Liver (tissue), 9 donors: ENCODE data around the gene FOCAD. TPM values are rescaled to one million over a fixed set of nuclear protein-coding genes. Genes with fewer than 3 reads are reported as not detected.

Experiments
- DNase-seq: peaks from one replicate; pipeline ENCODE4 v3.0.0-alpha.2; 2017; ENCODE audit warnings: low spot score
- H3K27ac ChIP-seq, 2 donors: one replicate each; pipeline ENCODE4 v1.7.0; 2013; ENCODE audit warnings: inconsistent platforms in 2 of 2, low read length in 2 of 2, control low read depth in 1 of 2, low read depth in 1 of 2, mild to moderate bottlenecking in 1 of 2
- H3K27me3 ChIP-seq, 4 donors: one replicate each; pipeline versions ENCODE4 v1.6.1 to v1.7.0; 2013; ENCODE audit warnings: low read length in 3 of 4, inconsistent platforms in 1 of 4, mild to moderate bottlenecking in 1 of 4, moderate library complexity in 1 of 4; ENCODE audit not compliant: control insufficient read depth in 4 of 4, insufficient read depth in 4 of 4
- H3K36me3 ChIP-seq, 4 donors: one replicate each; pipeline versions ENCODE4 v1.6.1 to v1.7.0; 2013; ENCODE audit warnings: low read length in 3 of 4, mild to moderate bottlenecking in 3 of 4, low read depth in 1 of 4, moderate library complexity in 1 of 4; ENCODE audit not compliant: control insufficient read depth in 4 of 4, insufficient read depth in 3 of 4
- H3K4me1 ChIP-seq, 4 donors: one replicate each; pipeline versions ENCODE4 v1.6.1 to v1.7.0; 2013; ENCODE audit warnings: low read length in 3 of 4, mild to moderate bottlenecking in 3 of 4, moderate library complexity in 1 of 4; ENCODE audit not compliant: control insufficient read depth in 4 of 4, insufficient read depth in 4 of 4
- H3K4me3 ChIP-seq, 3 donors: one replicate each; pipeline versions ENCODE4 v1.6.1 to v1.7.0; 2013; ENCODE audit warnings: low read length in 3 of 3, control low read depth in 1 of 3, low read depth in 1 of 3, mild to moderate bottlenecking in 1 of 3
- H3K9ac ChIP-seq, 2 donors: one replicate each; pipeline ENCODE4 v1.7.0; 2013; ENCODE audit warnings: low read length in 2 of 2, mild to moderate bottlenecking in 2 of 2, moderate library complexity in 2 of 2, control low read depth in 1 of 2, low read depth in 1 of 2
- H3K9me3 ChIP-seq, 4 donors: one replicate each; pipeline versions ENCODE4 v1.6.1 to v1.7.0; 2013; ENCODE audit warnings: low read length in 3 of 4; ENCODE audit not compliant: control insufficient read depth in 4 of 4
- ATF3 ChIP-seq: IDR thresholded peaks from 2 replicates; pipeline ENCODE4 v1.6.1; 2016; ENCODE audit warnings: antibody characterized with exemption
- CTCF ChIP-seq: fragments of 150-350 bp; IDR thresholded peaks from 2 replicates; pipeline ENCODE4 v1.5.1; 2017; ENCODE audit warnings: improper control_type of control experiment, low read depth, low read length; ENCODE audit not compliant: missing input control
- EGR1 ChIP-seq, 2 donors: IDR thresholded peaks; 2 replicates each; pipeline ENCODE4 v1.6.1; 2016 to 2018; ENCODE audit warnings: antibody characterized with exemption in 2 of 2, low read depth in 2 of 2
- FOXA1 ChIP-seq: IDR thresholded peaks from 2 replicates; pipeline ENCODE4 v1.6.1; 2016; ENCODE audit warnings: antibody characterized with exemption
- FOXA2 ChIP-seq: IDR thresholded peaks from 2 replicates; pipeline ENCODE4 v1.6.1; 2016; ENCODE audit warnings: antibody characterized with exemption
- GABPA ChIP-seq, 2 donors: IDR thresholded peaks in 1 of 2; conservative IDR thresholded peaks in 1 of 2; 2 replicates each; pipeline ENCODE4 v1.6.1; 2016; ENCODE audit warnings: antibody characterized with exemption in 2 of 2, mild to moderate bottlenecking in 1 of 2, moderate library complexity in 1 of 2
- HNF4A ChIP-seq, 2 donors: conservative IDR thresholded peaks; 2 replicates each; pipeline ENCODE4 v1.6.1; 2016; ENCODE audit warnings: antibody characterized with exemption in 2 of 2, mild to moderate bottlenecking in 2 of 2
- HNF4G ChIP-seq: IDR thresholded peaks from 2 replicates; pipeline ENCODE4 v1.6.1; 2016; ENCODE audit warnings: antibody characterized with exemption
- JUND ChIP-seq, 2 donors: IDR thresholded peaks; 2 replicates each; pipeline ENCODE4 v1.6.1; 2016; ENCODE audit warnings: antibody characterized with exemption in 2 of 2
- NR2F2 ChIP-seq: IDR thresholded peaks from 2 replicates; pipeline ENCODE4 v1.6.1; 2016; ENCODE audit warnings: antibody characterized with exemption
- REST ChIP-seq: IDR thresholded peaks from 2 replicates; pipeline ENCODE4 v1.6.1; 2016; ENCODE audit warnings: antibody characterized with exemption, mild to moderate bottlenecking
- SP1 ChIP-seq: IDR thresholded peaks from 2 replicates; pipeline ENCODE4 v1.6.1; 2018; ENCODE audit warnings: antibody characterized with exemption, mild to moderate bottlenecking
- YY1 ChIP-seq: IDR thresholded peaks from 2 replicates; pipeline ENCODE4 v1.6.1; 2016; ENCODE audit warnings: antibody characterized with exemption, mild to moderate bottlenecking
- ZBTB33 ChIP-seq: IDR thresholded peaks from 2 replicates; pipeline ENCODE4 v1.6.1; 2016; ENCODE audit warnings: antibody characterized with exemption
- WGBS: extraction: QIAGEN DNeasy Blood & Tissue Kit; methylation state at CpG from one replicate; pipeline ENCODE4 v1.1.7; 2013; 5-methylcytosine and 5-hydroxymethylcytosine counted together
- polyA plus RNA-seq, 2 donors: library from polyadenylated mRNA; stranded (reverse) in 1 of 2; unstranded in 1 of 2; fragments of 200-250 nt in 1 of 2; fragments of >200 nt in 1 of 2; fragmentation: Nextera tagmentation in 1 of 2; extraction: Ambion mirVana in 1 of 2; gene quantifications; one replicate each; pipeline versions ENCODE4 v1.2.1 to v1.2.3, GENCODE V29; 2013 to 2015
- total RNA-seq, 2 donors: library from RNA; depleted of rRNA; stranded (reverse); fragments of >200 nt; gene quantifications; one replicate each; pipeline ENCODE4 v1.2.3, GENCODE V29; 2014
- donor health status: healthy.
- donor health status: healthy.
- donor health status: healthy.
- donor health status: healthy.
- donor health status: healthy.

The FOCAD gene
- total and polyA plus RNA-seq, 4 donors: 3.2 to 21.0 (median 10.3) TPM

- no peak for TF ChIP-seq CTCF
Observed at GRCh38 chr9:20740304-20740703, 56.2 kb downstream of the FOCAD start (continued).

- Histone ChIP-seq H3K4me1 (peaks cover 0 to 13% (median 5%) of the 10 kb centered on the region in 4 donors), H3K9me3 (no peaks in the 10 kb centered on the region), H3K27me3 (no peaks in the 10 kb centered on the region), H3K27ac (no peak overlapping the region), H3K36me3 (peaks cover 0 to 6% (median under 1%) of the 10 kb centered on the region in 4 donors), H3K4me3 (no peak overlapping the region), H3K9ac (no peak overlapping the region)
- TF ChIP-seq ATF3 (no peak), NR2F2 (no peak), CTCF (no peak), GABPA (IDR thresholded peaks at IDR 0.05 in 1 of 2, conservative IDR thresholded peaks at IDR 0.05 in 1 of 2) (no peak), HNF4G (no peak), YY1 (no peak), REST (no peak), EGR1 (IDR thresholded peaks at IDR 0.05; ENCODE audit: low read depth in 2 of 2) (no peak), FOXA2 (no peak), SP1 (no peak), FOXA1 (no peak)
- no peak for DNase-seq
- 96% methylated on average over 2 of the region's 2 CpGs for WGBS
Observed at GRCh38 chr9:20740929-20741582, 57.0 kb downstream of the FOCAD start.

GRCh38 chr9:20742833-20743232, 58.8 kb downstream of the FOCAD start:
- no peak overlapping the region for H3K4me3 ChIP-seq
- peaks cover 0 to 6% (median under 1%) of the 10 kb centered on the region in 4 donors for H3K36me3 ChIP-seq
- no peak for DNase-seq
- no peak overlapping the region for H3K9ac ChIP-seq
- no peaks in the 10 kb centered on the region for H3K9me3 ChIP-seq
- H3K27me3 ChIP-seq: no peaks in the 10 kb centered on the region
- WGBS: 96% methylated on average over 3 of the region's 3 CpGs
- peaks cover 0 to 13% (median 5%) of the 10 kb centered on the region in 4 donors for H3K4me1 ChIP-seq
- no peak overlapping the region for H3K27ac ChIP-seq
- TF ChIP-seq ATF3 (no peak), HNF4A (conservative IDR thresholded peaks at IDR 0.05) (no peak), JUND (IDR thresholded peaks at IDR 0.05) (no peak), NR2F2 (no peak), SP1 (no peak), REST (no peak), GABPA (IDR thresholded peaks at IDR 0.05 in 1 of 2, conservative IDR thresholded peaks at IDR 0.05 in 1 of 2) (no peak), ZBTB33 (no peak), YY1 (no peak), FOXA2 (no peak)
